Measurements from ENCODE around the gene GPD2. TPM values are rescaled to one million over a fixed set of nuclear protein-coding genes. Genes with fewer than 3 reads are reported as not detected.

GPD2 gene
- total and polyA plus RNA-seq, 2 of the 4 experiments (the other 2 are of a cell fraction): 20.4 to 100 TPM

GRCh38 chr2:156443089-156443488 is 6.9 kb downstream of the GPD2 start:
- DNase-seq (no peak), ATAC-seq (ENCODE audit: low read depth) (no peak)
- dilution Hi-C loops (cut with HindIII; ENCODE audit: low sequenced_read_pairs, unreplicated experiment) (no loop called here), intact Hi-C loops (cut with micrococcal nuclease) (no loop called here), in situ Hi-C loops (cut with MboI; ENCODE audit: low sequenced_read_pairs) (no loop called here)
- BruUV-seq (replicated peaks): no TSS peak
- Histone ChIP-seq H3K14ac (replicated peaks; ENCODE audit: low read depth, low read length) (no peak overlapping the region), H3K4me3 (ENCODE audit: insufficient read depth, low read depth, low read length) (no peak overlapping the region), H2BK5ac (ENCODE audit: low read depth, low read length, poor library complexity, severe bottlenecking) (no peak overlapping the region), H3K9me3 (ENCODE audit: control insufficient read depth, insufficient read depth, low read length) (no peaks in the 10 kb centered on the region), H3K9me1 (ENCODE audit: insufficient read depth, low read length) (0 out of 2 replicates have a peak, but pooled peaks cover 3% of the 10 kb centered on the region), H2AK9ac (replicated peaks; ENCODE audit: low read depth, low read length, poor library complexity) (no peak overlapping the region), H3K9ac (ENCODE audit: low read depth, low read length) (no peak overlapping the region), H2BK15ac (ENCODE audit: low read depth, low read length) (no peak overlapping the region), H3K56ac (ENCODE audit: extremely low read depth, insufficient read depth, low read length) (no peak overlapping the region), H3K4me2 (ENCODE audit: low read depth, low read length) (no peak overlapping the region), H4K8ac (ENCODE audit: low read depth in 2 of 2, low read length in 2 of 2) (no peak overlapping the region), H2BK20ac (ENCODE audit: low read depth, low read length) (no peak overlapping the region), H4K20me1 (ENCODE audit: insufficient read depth, low read length) (no peaks in the 10 kb centered on the region), H3K36me3 (ENCODE audit: control insufficient read depth, insufficient read depth, low read length) (no peaks in the 10 kb centered on the region), H3K18ac (ENCODE audit: low read depth, low read length) (no peak overlapping the region), H2BK120ac (ENCODE audit: low read depth, low read length) (no peak overlapping the region), H4K5ac (ENCODE audit: low read depth, low read length) (no peak overlapping the region), H3K27ac (ENCODE audit: insufficient read depth, low read length) (no peak overlapping the region), H3K4ac (ENCODE audit: low read depth, low read length) (no peak overlapping the region), H4K91ac (ENCODE audit: insufficient read depth, low read depth, low read length) (no peak overlapping the region), H3K79me1 (ENCODE audit: low read depth in 1 of 2, low read length in 2 of 2) (peaks cover 28 to 57% of the 10 kb centered on the region in 2 experiments), H3K23ac (ENCODE audit: low read depth, low read length) (no peak overlapping the region), H2AK5ac (ENCODE audit: low read depth, low read length) (no peak overlapping the region), H3K27me3 (ENCODE audit: control insufficient read depth, insufficient read depth, low read length) (no peaks in the 10 kb centered on the region), H3K4me1 (ENCODE audit: control insufficient read depth, insufficient read depth, low read length) (peaks cover under 1% of the 10 kb centered on the region), H2AFZ (replicated peaks; ENCODE audit: low read length, poor library complexity) (no peak overlapping the region)
- ChIA-PET CTCF (no interaction called here), POLR2A (ENCODE audit: unreplicated experiment) (no interaction called here)
- 0 out of 2 replicates have a peak, but pooled peaks have one; percentile 2 for TF ChIP-seq MAFK (IDR thresholded peaks at IDR 0.05; ENCODE audit: low read depth, low read length)
- TF ChIP-seq RFX5 (IDR thresholded peaks at IDR 0.05; ENCODE audit: low read depth, low read length): no peak

Measured in IMR-90 (cell line).